Ectodermal cell (in vitro differentiated cells): ENCODE measurements around the gene ENTPD2.

Experiments
- H3K27ac ChIP-seq: 2 replicates; pipeline ENCODE4 v1.7.0; 2013; ENCODE audit warnings: mild to moderate bottlenecking, low read depth, low read length; ENCODE audit not compliant: insufficient read depth, poor library complexity, severe bottlenecking
- H3K27me3 ChIP-seq: 2 replicates; pipeline ENCODE4 v1.7.0; 2013; ENCODE audit warnings: mild to moderate bottlenecking, low read length; ENCODE audit not compliant: insufficient read depth, control insufficient read depth, poor library complexity, severe bottlenecking
- H3K36me3 ChIP-seq: one replicate; pipeline ENCODE4 v1.7.0; 2013; ENCODE audit warnings: low read length; ENCODE audit not compliant: control insufficient read depth, insufficient read depth
- H3K4me1 ChIP-seq: one replicate; pipeline ENCODE4 v1.7.0; 2013; ENCODE audit warnings: low read length; ENCODE audit not compliant: control insufficient read depth, insufficient read depth
- H3K4me3 ChIP-seq: 2 replicates; pipeline ENCODE4 v1.7.0; 2013; ENCODE audit warnings: low read depth, low read length, control low read depth; ENCODE audit not compliant: insufficient read depth
- H3K9me3 ChIP-seq: 2 replicates; pipeline ENCODE4 v1.7.0; 2013; ENCODE audit warnings: mild to moderate bottlenecking, low read length, moderate library complexity; ENCODE audit not compliant: control insufficient read depth
- WGBS, 2 experiments: methylation state at CpG; one replicate each; pipeline ENCODE4 v1.1.7; 2013; ENCODE audit warnings: missing lambda C conversion rate in 2 of 2; 5-methylcytosine and 5-hydroxymethylcytosine counted together

The ENTPD2 gene

DNA sequence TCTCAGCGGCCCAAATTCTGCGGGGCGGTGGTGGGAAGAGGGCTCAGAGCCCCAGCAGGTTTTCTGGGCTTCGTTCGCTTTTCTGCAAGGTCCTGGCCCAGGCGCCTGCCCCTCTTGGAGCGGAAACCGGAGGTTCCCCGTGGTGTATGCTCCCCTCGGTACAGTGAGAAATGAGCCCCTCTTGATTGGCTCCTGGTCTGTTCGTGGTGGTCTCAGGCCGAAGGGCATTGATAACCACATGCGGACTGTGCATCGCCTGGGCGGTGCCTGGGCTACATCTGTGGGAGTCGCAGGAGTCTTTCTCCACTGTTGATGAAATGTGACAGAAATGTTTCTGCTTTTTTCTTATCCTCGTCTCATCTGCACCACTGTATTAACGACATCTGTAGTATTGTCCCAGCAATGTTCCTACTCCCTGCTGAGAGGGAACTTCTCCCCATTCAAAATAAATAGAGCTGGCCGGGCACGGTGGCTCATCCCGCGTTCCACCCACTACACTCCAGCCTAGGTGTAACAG is 33.6 kb upstream of the ENTPD2 start:
- Histone ChIP-seq H3K4me1 (peaks cover 12% of the 10 kb centered on the region), H3K9me3 (no peaks in the 10 kb centered on the region), H3K27ac (peak overlapping the region; percentile 55), H3K4me3 (peak overlapping the region; percentile 88), H3K27me3 (peaks cover 23% of the 10 kb centered on the region), H3K36me3 (peaks cover 6% of the 10 kb centered on the region)
- 5 to 6% methylated on average over 22 of the region's 22 CpGs for WGBS, 2 experiments

DNA sequence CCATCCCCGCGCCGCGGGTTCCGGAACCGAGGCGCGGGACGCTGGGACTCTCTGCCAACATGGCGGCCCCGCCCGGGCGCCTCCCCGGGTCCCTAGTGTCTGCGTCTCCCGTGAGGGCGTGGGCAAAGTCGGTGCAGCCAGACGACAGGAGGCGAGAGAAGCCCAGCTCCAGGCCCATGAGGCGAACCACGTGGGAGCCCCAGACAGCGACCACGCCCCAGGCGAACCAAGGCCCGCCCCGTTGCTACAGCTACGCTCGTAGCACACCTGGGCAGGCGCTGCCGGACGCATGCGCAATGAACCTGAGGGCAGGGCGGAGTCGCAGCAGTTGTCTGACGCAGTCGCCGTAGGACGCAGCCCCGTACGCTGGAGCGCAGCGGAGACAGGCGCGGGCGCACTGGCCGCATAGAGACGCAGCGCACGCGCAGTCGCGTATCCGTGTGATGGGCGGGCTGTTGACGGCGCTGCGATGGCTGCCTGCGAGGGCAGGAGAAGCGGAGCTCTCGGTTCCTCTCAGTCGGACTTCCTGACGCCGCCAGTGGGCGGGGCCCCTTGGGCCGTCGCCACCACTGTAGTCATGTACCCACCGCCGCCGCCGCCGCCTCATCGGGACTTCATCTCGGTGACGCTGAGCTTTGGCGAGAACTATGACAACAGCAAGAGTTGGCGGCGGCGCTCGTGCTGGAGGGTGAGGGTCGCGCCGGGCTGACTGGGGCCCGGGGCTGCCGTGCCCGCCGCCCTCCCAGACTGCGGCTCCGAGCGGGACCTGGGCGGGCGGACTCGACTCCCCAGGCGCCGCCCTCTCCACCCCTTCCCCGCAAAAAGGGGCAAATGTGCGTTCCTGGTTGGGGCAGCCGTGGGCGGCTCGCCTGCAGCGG is 32.9 kb upstream of the ENTPD2 start, which contains the start of gene MAN1B1:
Gene MAN1B1 (plus strand): TSS at position 455 of the 878 bp plus-strand sequence. CDS start 15 bp downstream, at position 470.
- Histone ChIP-seq H3K9me3 (no peaks in the 10 kb centered on the region), H3K27me3 (peaks cover 28% of the 10 kb centered on the region), H3K4me1 (peaks cover 12% of the 10 kb centered on the region), H3K27ac (peak within 1 kb of the TSS; percentile 55), H3K4me3 (peak within 1 kb of the TSS; percentile 88), H3K36me3 (peaks cover 6% of the 10 kb centered on the region)
- 0 to 1% methylated on average over 101 of the region's 101 CpGs for WGBS, 2 experiments

DNA sequence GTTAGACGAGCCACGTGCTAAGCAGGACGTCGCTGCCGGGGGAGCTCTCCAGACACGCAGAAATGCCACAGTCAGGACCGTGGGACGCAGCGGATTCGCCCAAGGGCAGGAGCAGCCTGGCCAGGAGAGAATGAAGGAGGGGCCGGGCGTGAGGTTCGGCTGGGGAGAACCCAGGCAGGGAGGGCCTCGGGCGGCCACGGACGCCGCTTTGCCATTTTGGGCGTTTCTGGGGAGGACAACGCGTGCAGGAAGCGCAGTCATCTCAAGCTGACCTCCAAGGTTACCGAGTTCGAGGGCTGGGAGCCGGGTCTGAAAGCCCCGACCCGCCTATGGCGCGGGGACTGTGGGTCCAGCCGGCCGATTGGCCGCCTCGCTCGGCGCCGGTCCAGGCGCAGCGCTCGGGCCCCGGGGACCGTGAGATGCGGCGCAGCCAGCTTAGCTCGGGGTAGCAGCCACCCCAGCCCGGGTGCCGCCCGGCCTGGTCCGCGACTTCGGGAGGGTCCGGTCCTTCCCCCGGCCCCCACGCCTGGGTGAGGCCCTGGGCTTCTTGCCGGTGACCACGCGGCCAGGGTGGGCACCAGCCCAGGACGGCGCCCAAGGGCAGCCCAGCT is 32.2 kb upstream of the ENTPD2 start:
- 6 to 7% methylated on average over 58 of the region's 58 CpGs for WGBS, 2 experiments
- peaks cover 30% of the 10 kb centered on the region for H3K27me3 ChIP-seq
- peaks cover 6% of the 10 kb centered on the region for H3K36me3 ChIP-seq
- H3K9me3 ChIP-seq = no peaks in the 10 kb centered on the region
- H3K4me3 ChIP-seq = peak overlapping the region; percentile 88
- peaks cover 12% of the 10 kb centered on the region for H3K4me1 ChIP-seq
- H3K27ac ChIP-seq = no peak overlapping the region

DNA sequence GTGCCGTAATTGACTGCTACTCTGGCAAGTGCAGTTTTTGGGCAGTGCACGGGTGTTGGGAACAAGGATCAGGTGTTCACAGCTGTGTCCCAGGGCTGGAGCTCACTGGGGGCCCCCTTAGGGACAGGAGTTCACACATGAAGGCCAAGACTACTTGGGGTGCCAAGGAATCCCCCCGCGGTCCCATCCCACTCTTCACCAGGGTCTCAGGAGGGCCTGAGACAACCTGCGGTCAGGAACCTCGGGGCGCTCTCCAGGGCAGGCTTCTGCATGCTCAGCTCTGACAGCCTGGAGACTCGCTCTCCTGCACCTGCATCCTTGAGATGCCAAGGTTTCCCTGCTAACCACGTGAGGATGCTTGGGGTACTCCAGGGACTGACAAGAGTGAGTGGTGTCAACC is 30.7 kb upstream of the ENTPD2 start:
- Histone ChIP-seq H3K4me3 (no peak overlapping the region), H3K27me3 (peaks cover 44% of the 10 kb centered on the region), H3K9me3 (no peaks in the 10 kb centered on the region), H3K27ac (no peak overlapping the region), H3K36me3 (peaks cover 6% of the 10 kb centered on the region), H3K4me1 (peaks cover 12% of the 10 kb centered on the region)
- WGBS, 2 experiments = 83% methylated on average over 9 of the region's 9 CpGs

DNA sequence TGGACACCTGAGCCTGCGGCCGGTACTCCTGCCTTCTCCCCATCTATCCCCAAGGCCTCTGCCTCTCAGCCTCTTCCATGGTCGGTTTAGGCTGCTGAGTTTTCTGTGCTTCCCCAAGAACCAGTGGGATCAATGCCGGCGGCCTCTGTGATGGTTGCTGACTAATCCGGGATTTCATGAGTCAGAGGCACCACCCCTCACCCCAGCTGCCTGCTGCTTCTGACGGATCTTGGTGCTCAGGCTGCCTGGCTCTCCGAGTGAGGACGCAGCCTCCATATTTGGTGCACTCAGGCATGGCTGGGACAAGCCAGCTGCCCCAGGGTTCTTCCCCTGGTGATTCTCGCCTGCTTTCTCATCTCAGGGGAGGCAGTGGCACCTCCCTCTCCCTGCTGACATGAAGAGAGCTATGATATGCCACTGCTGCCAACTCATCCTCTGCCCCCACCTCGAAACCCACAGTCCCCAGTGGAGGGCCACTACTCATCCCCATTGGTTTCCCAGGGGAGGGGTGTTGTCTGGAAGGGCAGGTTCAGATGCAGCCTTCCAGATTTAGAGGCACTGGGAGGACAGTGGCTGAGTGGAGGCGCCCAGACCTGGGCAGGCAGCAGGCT is 29.6 kb upstream of the ENTPD2 start:
- Histone ChIP-seq H3K27ac (no peak overlapping the region), H3K4me3 (no peak overlapping the region), H3K27me3 (peaks cover 55% of the 10 kb centered on the region), H3K36me3 (no peaks in the 10 kb centered on the region), H3K4me1 (peaks cover 13% of the 10 kb centered on the region), H3K9me3 (no peaks in the 10 kb centered on the region)
- 56 to 61% methylated on average over 12 of the region's 12 CpGs for WGBS, 2 experiments

DNA sequence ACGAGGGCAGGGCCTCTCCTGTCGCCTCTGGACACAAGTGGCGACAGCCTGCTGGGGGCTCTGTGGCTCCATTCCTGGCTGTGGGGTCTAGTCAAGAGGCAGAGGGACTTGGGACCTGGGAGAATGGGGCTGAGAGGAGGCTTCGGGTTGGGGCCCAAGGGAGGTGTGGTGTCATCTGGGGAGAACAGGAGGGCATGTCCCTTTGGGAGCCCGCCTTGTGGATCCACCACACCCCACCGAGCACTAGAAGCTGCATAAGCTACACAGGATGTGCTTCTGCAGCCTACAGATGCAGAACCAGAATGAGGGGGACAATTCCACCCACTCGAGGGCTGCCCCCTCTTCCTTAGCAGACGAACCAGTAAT is 29.0 kb upstream of the ENTPD2 start:
- Histone ChIP-seq H3K27me3 (peaks cover 61% of the 10 kb centered on the region), H3K9me3 (no peaks in the 10 kb centered on the region), H3K4me1 (peaks cover 16% of the 10 kb centered on the region), H3K36me3 (no peaks in the 10 kb centered on the region), H3K4me3 (no peak overlapping the region), H3K27ac (no peak overlapping the region)
- WGBS, 2 experiments = 86 to 89% methylated on average over 8 of the region's 8 CpGs

DNA sequence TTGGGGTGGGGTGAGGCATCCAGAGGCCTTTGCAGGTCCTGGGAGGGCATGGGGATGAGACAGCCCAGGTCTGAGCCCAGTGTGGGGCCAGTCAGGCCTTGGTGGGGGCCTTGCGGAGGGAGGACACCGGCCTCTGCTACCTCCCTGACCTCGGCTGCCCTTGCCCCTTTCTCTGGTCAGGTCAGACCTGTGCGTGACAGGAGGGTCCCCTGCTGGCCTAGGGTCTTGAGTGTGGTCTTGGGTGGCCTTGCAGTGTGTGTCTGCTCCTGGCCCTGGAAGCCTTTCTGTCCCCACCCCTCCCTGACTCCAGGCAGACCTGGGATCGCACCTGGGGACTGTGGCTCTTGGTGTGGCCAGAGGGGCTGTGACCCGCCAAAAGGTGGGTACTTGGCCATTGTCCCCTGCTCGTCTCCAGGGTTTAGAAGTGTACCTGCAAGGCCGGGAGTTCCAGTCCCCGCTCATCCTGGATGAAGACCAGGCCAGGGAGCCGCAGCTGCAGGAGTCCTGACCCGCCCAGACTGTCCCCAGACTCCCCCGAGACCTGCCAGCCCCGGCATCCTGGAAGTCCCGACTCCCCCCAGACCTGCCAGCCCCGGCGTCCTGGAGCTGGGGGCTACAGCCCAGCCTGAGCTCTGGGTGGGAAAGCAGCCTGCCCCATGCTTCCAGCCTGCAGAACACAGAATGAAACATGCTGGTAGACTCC is 28.5 kb upstream of the ENTPD2 start:
- Histone ChIP-seq H3K27me3 (peaks cover 66% of the 10 kb centered on the region), H3K27ac (no peak overlapping the region), H3K36me3 (no peaks in the 10 kb centered on the region), H3K4me1 (peaks cover 13% of the 10 kb centered on the region), H3K9me3 (no peaks in the 10 kb centered on the region), H3K4me3 (no peak overlapping the region)
- WGBS, 2 experiments = 93 to 94% methylated on average over 16 of the region's 16 CpGs

DNA sequence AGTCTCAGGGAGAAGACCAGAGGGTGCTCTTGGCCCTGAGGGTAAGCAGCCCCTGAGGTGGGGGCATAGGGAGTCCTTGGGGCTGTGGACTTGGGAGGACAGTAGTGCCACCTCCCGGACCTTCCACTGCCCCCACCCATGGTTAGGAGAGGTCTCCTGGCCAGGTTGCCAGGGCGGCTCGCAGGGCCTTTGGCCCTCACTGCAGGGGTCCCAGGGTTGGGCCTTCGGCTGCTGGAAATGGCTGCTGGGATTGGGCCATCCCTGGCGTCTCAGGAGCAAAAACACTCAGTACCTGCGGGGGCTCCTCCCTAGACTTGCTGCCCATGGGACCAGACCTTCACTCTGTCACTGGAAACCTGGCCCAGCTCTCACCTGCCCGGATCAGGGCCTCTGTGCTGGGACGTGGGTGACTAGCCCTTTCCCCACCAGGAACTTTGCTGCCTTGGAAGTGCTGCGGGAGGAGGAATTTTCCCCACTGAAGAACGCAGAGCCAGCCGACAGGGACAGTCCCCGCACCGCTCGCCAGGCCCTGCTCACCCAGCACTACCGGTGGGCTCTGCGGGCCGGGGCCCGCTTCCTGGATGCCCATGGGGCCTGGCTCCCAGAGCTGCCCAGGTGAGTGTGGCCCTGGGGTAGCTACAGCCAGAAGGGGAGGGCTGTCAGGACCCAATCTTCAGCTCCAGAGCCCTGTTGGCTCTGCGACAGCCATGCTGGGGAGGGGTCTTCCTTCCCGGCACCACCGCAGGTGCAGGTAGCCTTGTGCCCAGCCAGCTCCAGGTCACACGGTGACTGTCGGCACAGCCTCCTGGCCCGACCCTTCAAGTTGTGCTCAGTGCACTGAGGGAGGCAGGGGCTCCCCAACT is 26.6 kb upstream of the ENTPD2 start:
- Histone ChIP-seq H3K9me3 (no peaks in the 10 kb centered on the region), H3K27me3 (peaks cover 75% of the 10 kb centered on the region), H3K4me1 (peaks cover 10% of the 10 kb centered on the region), H3K4me3 (no peak overlapping the region), H3K27ac (no peak overlapping the region), H3K36me3 (no peaks in the 10 kb centered on the region)
- 89 to 92% methylated on average over 24 of the region's 24 CpGs for WGBS, 2 experiments

DNA sequence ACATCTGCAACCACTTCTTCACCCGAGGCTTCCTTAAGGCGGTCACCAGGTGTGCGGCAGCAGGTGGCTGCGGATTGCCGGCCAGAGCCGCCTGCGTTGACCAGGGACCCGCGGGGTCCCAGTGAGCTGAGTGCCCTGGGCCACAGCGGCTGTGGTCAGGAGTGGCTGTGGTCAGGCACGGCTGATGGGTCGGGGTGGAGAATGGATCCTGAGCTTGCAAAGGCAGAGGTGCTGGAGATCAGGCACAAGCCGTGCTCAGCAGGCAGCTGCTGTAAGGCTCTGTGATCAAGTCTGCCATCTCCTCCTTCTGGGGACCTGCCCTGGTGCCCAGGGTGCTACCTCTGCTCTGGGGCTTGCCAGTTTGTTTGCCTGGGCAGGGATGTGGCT is 25.5 kb upstream of the ENTPD2 start:
- H3K36me3 ChIP-seq = no peaks in the 10 kb centered on the region
- no peaks in the 10 kb centered on the region for H3K9me3 ChIP-seq
- 83 to 85% methylated on average over 13 of the region's 13 CpGs for WGBS, 2 experiments
- H3K27me3 ChIP-seq = peaks cover 72% of the 10 kb centered on the region
- H3K27ac ChIP-seq = no peak overlapping the region
- H3K4me3 ChIP-seq = no peak overlapping the region
- H3K4me1 ChIP-seq = peaks cover 10% of the 10 kb centered on the region
